HepG2 (cell line): ENCODE measurements around the gene SEPTIN5. TPM values are rescaled to one million over a fixed set of nuclear protein-coding genes. Genes with fewer than 3 reads are reported as not detected.

Experiments used
- ATAC-seq: fragments of 200-7000 bp; cut with Tn5 transposase; 3 replicates; pipeline ENCODE4 v1.9.1; 2020; ENCODE audit warnings: mild to moderate bottlenecking, moderate library complexity
- BruUV-seq: library from RNA; stranded (reverse); fragments of 400-500 nt; replicated peaks from 2 replicates; lab custom pipeline; 2021; lab: Mats Ljungman, UMichigan
- CTCF ChIA-PET: fragments of 300-600 bp; formaldehyde crosslinking; extraction: SDS; loops from one replicate; lab custom pipeline; 2021; ENCODE audit warnings: low total read pairs, inconsistent platforms, low intra/inter-chr PET ratio; lab: Yijun Ruan, JAX
- POLR2A ChIA-PET: fragments of 350-600 bp; sonication (Branson Sonifier 250); formaldehyde crosslinking; loops from one replicate; lab custom pipeline; 2020; ENCODE audit warnings: antibody characterized with exemption, inconsistent platforms; lab: Yijun Ruan, JAX
- DNase-seq: peaks from one replicate; pipeline ENCODE4 v3.0.0-alpha.2; 2015; ENCODE audit warnings: low spot score
- FAIRE-seq: peaks from 3 replicates; lab custom pipeline; 2011; peaks lifted over from hg19 to GRCh38; lab: Jason Lieb, UNC
- H2AFZ ChIP-seq: one replicate; pipeline ENCODE4 v1.6.1; 2011; ENCODE audit warnings: low read length, inconsistent platforms
- H3K27ac ChIP-seq: fragments of 300-600 bp; 3 replicates; pipeline ENCODE4 v1.8.0; 2011; ENCODE audit warnings: mixed run types, mild to moderate bottlenecking, mixed read lengths, low read length, inconsistent platforms; ENCODE audit not compliant: insufficient read depth; ENCODE audit errors: extremely low read length
- H3K27me3 ChIP-seq, 2 experiments: fragments of 200-600 bp in 1 of 2; 2 replicates in 1 of 2; 3 replicates in 1 of 2; pipeline versions ENCODE4 v1.6.0 to v1.8.0; 2011; ENCODE audit warnings: low read length in 2 of 2, mild to moderate bottlenecking in 2 of 2, moderate library complexity in 2 of 2, inconsistent platforms in 1 of 2; ENCODE audit not compliant: insufficient read depth in 2 of 2, control insufficient read depth in 1 of 2
- H3K36me3 ChIP-seq, 2 experiments: fragments of 200-600 bp in 1 of 2; replicated peaks in 1 of 2; 2 replicates in 1 of 2; 3 replicates in 1 of 2; pipeline versions ENCODE4 v1.5.1 to v1.8.0; 2011; ENCODE audit warnings: low read length in 2 of 2, inconsistent platforms in 1 of 2; ENCODE audit not compliant: insufficient read depth in 2 of 2, control insufficient read depth in 1 of 2
- H3K4me1 ChIP-seq: 2 replicates; pipeline ENCODE4 v1.5.1; 2012; ENCODE audit warnings: low read length, inconsistent platforms; ENCODE audit not compliant: insufficient read depth
- H3K4me2 ChIP-seq: 2 replicates; pipeline ENCODE4 v1.6.0; 2011; ENCODE audit warnings: low read depth, low read length, inconsistent platforms
- H3K4me3 ChIP-seq, 3 experiments: fragments of 200-600 bp in 1 of 3; sonication (generic), shearing (Covaris generic) in 1 of 3; replicated peaks in 1 of 3; 2 replicates each; pipeline ENCODE4 v1.5.1; 2011 to 2016; ENCODE audit warnings: low read length in 3 of 3, inconsistent platforms in 2 of 3, low read depth in 2 of 3, mild to moderate bottlenecking in 2 of 3, control low read depth in 1 of 3, mixed read lengths in 1 of 3; ENCODE audit not compliant: insufficient read depth in 1 of 3
- H3K79me2 ChIP-seq: one replicate; pipeline ENCODE4 v1.6.1; 2011; ENCODE audit warnings: low read length, inconsistent platforms; ENCODE audit not compliant: insufficient read depth
- H3K9ac ChIP-seq: 2 replicates; pipeline ENCODE4 v1.6.0; 2011; ENCODE audit warnings: mild to moderate bottlenecking, low read depth, low read length, inconsistent platforms; ENCODE audit not compliant: insufficient read depth
- H3K9me3 ChIP-seq: 2 replicates; pipeline ENCODE4 v1.5.1; 2012; ENCODE audit warnings: mild to moderate bottlenecking, low read length
- H4K20me1 ChIP-seq: 2 replicates; pipeline ENCODE4 v1.6.0; 2011; ENCODE audit warnings: inconsistent platforms, mild to moderate bottlenecking, low read length, moderate library complexity; ENCODE audit not compliant: insufficient read depth
- BORCS8-MEF2B ChIP-seq: sonication (generic); formaldehyde crosslinking; IDR thresholded peaks from 2 replicates; pipeline ENCODE4 v1.8.0; 2022; ENCODE audit warnings: mild to moderate bottlenecking, missing genetic modification reagents
- FOXA1 ChIP-seq, 2 experiments: fragments of 450-650 bp in 1 of 2; sonication (generic) in 1 of 2; formaldehyde crosslinking in 1 of 2; IDR thresholded peaks; 2 replicates each; pipeline versions ENCODE4 v1.4.0 to v1.6.1; 2016 to 2020; ENCODE audit warnings: missing genetic modification reagents in 1 of 2
- GZF1 ChIP-seq: sonication (generic); formaldehyde crosslinking; IDR thresholded peaks from 2 replicates; pipeline ENCODE4 v1.5.1; 2020; ENCODE audit warnings: mild to moderate bottlenecking, missing genetic modification reagents
- PHF5A ChIP-seq: IDR thresholded peaks from one replicate; pipeline ENCODE4 v1.6.1; 2018; ENCODE audit warnings: low read depth, missing genetic modification reagents; ENCODE audit not compliant: unreplicated experiment
- RFXAP ChIP-seq: sonication (generic); formaldehyde crosslinking; IDR thresholded peaks from 2 replicates; pipeline ENCODE4 v1.4.0; 2020; ENCODE audit warnings: missing genetic modification reagents, borderline replicate concordance
- SMARCC2 ChIP-seq: fragments of 450-650 bp; IDR thresholded peaks from 2 replicates; pipeline ENCODE4 v1.6.1; 2017; ENCODE audit warnings: antibody characterized with exemption, mild to moderate bottlenecking
- STAT5B ChIP-seq: sonication (generic); formaldehyde crosslinking; IDR thresholded peaks from 2 replicates; pipeline ENCODE4 v1.4.0; 2020; ENCODE audit warnings: missing genetic modification reagents
- ZFP36L2 ChIP-seq: sonication (generic); formaldehyde crosslinking; IDR thresholded peaks from 2 replicates; pipeline ENCODE4 v1.4.0; 2020; ENCODE audit warnings: missing genetic modification reagents
- ZNF362 ChIP-seq: sonication (generic); formaldehyde crosslinking; IDR thresholded peaks from 2 replicates; pipeline ENCODE4 v1.4.0; 2020; ENCODE audit warnings: missing genetic modification reagents, mild to moderate bottlenecking, borderline replicate concordance
- ZNF672 ChIP-seq: sonication (generic); formaldehyde crosslinking; IDR thresholded peaks from 2 replicates; pipeline ENCODE4 v1.8.1; 2022; ENCODE audit warnings: missing genetic modification reagents
- ZNF703 ChIP-seq: sonication (generic); formaldehyde crosslinking; IDR thresholded peaks from 2 replicates; pipeline ENCODE4 v1.5.1; 2020; ENCODE audit warnings: missing genetic modification reagents, mild to moderate bottlenecking, moderate library complexity, borderline replicate concordance
- ZNF883 ChIP-seq: sonication (generic); formaldehyde crosslinking; IDR thresholded peaks from 2 replicates; pipeline ENCODE4 v1.5.1; 2020; ENCODE audit warnings: mild to moderate bottlenecking, missing genetic modification reagents; ENCODE audit errors: not compliant biosample characterization
- WGBS: methylation state at CpG from one replicate; pipeline ENCODE4 v1.1.6; 2017; ENCODE audit warnings: low lambda C conversion rate; 5-methylcytosine and 5-hydroxymethylcytosine counted together
- in situ Hi-C: cut with HindIII; loops from 2 replicates; pipeline ENCODE4 v1.10.0; 2017; ENCODE audit warnings: low pct_unique_long_range_greater_than_20kb; ENCODE audit not compliant: extremely low pct_ligation_motif_present
- intact Hi-C: fragments of 100-400 bp; cut with micrococcal nuclease; formaldehyde crosslinking; loops from one replicate; pipeline ENCODE4 v1.10.0; 2022; ENCODE audit not compliant: unreplicated experiment
- polyA plus RNA-seq, 8 experiments: library from polyadenylated mRNA; depleted of rRNA in 3 of 8; stranded (reverse) in 7 of 8; unstranded in 1 of 8; fragments of >200 nt; fragmentation: Illumina TruSeq in 4 of 8; extraction: Trizol in 4 of 8; gene quantifications; 2 replicates each; pipeline versions ENCODE4 v1.2.1 to v1.2.3, GENCODE V29; 2011 to 2016; ENCODE audit warnings: low read depth in 4 of 8, missing spikeins in 1 of 8, mixed read lengths in 1 of 8; ENCODE audit not compliant: insufficient read depth in 1 of 8
- total RNA-seq, 5 experiments: library from RNA; depleted of rRNA; stranded (reverse); fragments of >200 nt; fragmentation: Illumina TruSeq; extraction: Trizol; gene quantifications; 2 replicates each; pipeline ENCODE4 v1.2.3, GENCODE V29; 2016; ENCODE audit warnings: low read depth in 1 of 5

SEPTIN5 gene
- total and polyA plus RNA-seq, 2 of the 13 experiments (the other 11 are each of a cell fraction or from before 2014, with no cell fraction given), result 0.33 TPM; not detected in 1

DNA sequence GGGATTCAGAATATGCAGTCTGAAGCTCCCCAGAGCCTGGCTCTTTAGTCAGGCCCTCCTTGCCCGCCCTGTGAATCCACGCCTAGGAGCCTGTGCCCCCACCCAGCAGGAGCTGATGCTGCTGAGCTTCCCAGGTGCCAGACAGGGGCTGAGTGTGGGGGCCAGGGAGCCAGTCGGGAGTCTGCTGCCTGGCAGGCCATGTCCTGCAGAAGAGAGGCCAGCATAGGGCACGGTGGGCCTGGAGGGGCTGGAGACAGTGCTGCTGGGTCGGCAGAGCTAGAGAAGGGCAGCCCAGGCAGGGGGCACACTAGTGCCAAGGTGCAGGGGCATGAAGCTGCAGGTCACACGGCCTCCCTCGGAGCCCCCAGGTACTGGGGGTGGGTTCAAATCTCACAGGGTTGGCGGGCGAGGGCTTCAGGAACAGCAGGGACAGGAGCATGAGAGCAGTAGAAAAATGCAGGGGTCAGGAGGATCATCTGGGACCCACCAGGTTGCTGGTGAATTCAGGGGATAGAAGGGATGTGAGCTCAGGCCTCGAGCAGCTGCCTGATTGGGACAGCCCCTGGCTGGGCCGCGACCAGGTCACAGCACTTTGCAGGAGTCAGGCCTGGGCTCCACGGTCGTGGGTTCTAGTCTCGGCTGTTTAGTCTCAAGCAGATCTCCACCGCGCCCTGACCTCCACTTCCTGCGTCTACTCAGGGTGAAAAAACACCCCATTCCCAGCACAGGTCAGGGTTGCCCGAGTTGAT, 4.1 kb upstream of the SEPTIN5 start:
- Histone ChIP-seq H3K79me2 (no peaks in the 10 kb centered on the region), H4K20me1 (no peaks in the 10 kb centered on the region), H3K4me3 (no peak overlapping the region), H2AFZ (no peak overlapping the region), H3K9ac (no peak overlapping the region), H3K4me1 (peaks cover 2% of the 10 kb centered on the region; the same call in 1 of the 2 replicates), H3K9me3 (no peaks in the 10 kb centered on the region), H3K27ac (no peak overlapping the region), H3K4me2 (no peak overlapping the region), H3K36me3 (no peaks in the 10 kb centered on the region), H3K27me3 (peaks cover 11 to 84% of the 10 kb centered on the region in 2 experiments)
- no peak for DNase-seq
- ChIA-PET CTCF (no interaction called here), POLR2A (no interaction called here)
- no peak for TF ChIP-seq ZNF672 (CRISPR knock-in tag)
- no peak for TF ChIP-seq ZFP36L2 (CRISPR knock-in tag)
- TF ChIP-seq BORCS8-MEF2B (CRISPR knock-in tag), result no peak
- TF ChIP-seq GZF1, result no peak
- TF ChIP-seq SMARCC2, result no peak
- TF ChIP-seq PHF5A, result no peak
- TF ChIP-seq ZNF703 (CRISPR knock-in tag), result no peak
- TF ChIP-seq ZNF883, result no peak
- TF ChIP-seq RFXAP (CRISPR knock-in tag), result no peak
- TF ChIP-seq STAT5B (CRISPR knock-in tag), result no peak
- TF ChIP-seq ZNF362 (CRISPR knock-in tag), result no peak
- no peak for TF ChIP-seq FOXA1 (IDR thresholded peaks at IDR 0.05)
- no peak for TF ChIP-seq FOXA1 (CRISPR knock-in tag; IDR thresholded peaks at IDR 0.05)
- no peak for FAIRE-seq
- in situ Hi-C loops (no loop called here), intact Hi-C loops (no loop called here)
- no TSS peak for BruUV-seq
- ATAC-seq, result no peak
- 15% methylated on average over 8 of the region's 19 CpGs for WGBS
